ENCODE measurements around the gene ATP2A3.
A peak's percentile ranks its signal among the peaks of the same experiment; 100 is the strongest.

The ATP2A3 gene

GRCh38 chr17:3937359-3937758, 26.9 kb downstream of the ATP2A3 start:
- no peak overlapping the region for H3K27ac ChIP-seq (replicated peaks)
- H3K4me3 ChIP-seq (replicated peaks; ENCODE audit: insufficient read depth, low read length): no peak overlapping the region
- no peak for DNase-seq (ENCODE audit: low read depth in 1 of 2, low spot score in 1 of 2)
- TF ChIP-seq CTCF (IDR thresholded peaks at IDR 0.05; ENCODE audit: insufficient read depth, low read length) (no peak), REST (IDR thresholded peaks at IDR 0.05; ENCODE audit: insufficient replicate concordance, low read depth) (no peak)
- no peaks in the 10 kb centered on the region for H3K27me3 ChIP-seq (ENCODE audit: insufficient read depth, poor library complexity, severe bottlenecking)

- no peak overlapping the region for H3K27ac ChIP-seq (replicated peaks)
- TF ChIP-seq SPI1 (IDR thresholded peaks at IDR 0.05; ENCODE audit: borderline replicate concordance, low read depth) (no peak), GABPA (IDR thresholded peaks at IDR 0.05; ENCODE audit: low read depth) (no peak), REST (IDR thresholded peaks at IDR 0.05; ENCODE audit: insufficient replicate concordance, low read depth) (no peak)
- no peak for DNase-seq (ENCODE audit: low read depth in 1 of 2, low spot score in 1 of 2)
- no peaks in the 10 kb centered on the region for H3K27me3 ChIP-seq (ENCODE audit: insufficient read depth, poor library complexity, severe bottlenecking)
- no peak overlapping the region for H3K4me3 ChIP-seq (replicated peaks; ENCODE audit: insufficient read depth, low read length)
Measured at GRCh38 chr17:3935825-3936355, 28.3 kb downstream of the ATP2A3 start.

DNA sequence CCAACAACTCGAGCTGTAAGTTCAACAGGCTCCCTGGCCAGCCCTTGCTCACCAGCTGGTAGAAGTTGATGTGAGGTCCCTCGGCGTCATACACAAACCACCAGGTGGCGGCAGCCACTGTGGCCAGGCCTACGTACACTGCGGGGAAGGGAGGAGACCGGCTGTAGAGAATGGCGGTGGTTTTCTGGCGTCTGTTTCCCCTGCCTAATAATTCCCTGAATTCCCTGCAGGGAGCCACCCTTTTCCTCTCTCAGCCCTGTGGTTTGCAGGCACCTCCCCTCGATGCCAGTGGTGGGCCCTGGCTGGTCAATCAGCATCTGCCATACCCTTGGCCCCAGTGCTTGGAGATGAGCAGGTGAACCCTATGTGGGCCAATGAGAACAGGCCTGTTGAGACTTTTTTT, 29.1 kb downstream of the ATP2A3 start:
- TF ChIP-seq SPI1 (IDR thresholded peaks at IDR 0.05; ENCODE audit: borderline replicate concordance, low read depth) (no peak), CTCF (IDR thresholded peaks at IDR 0.05; ENCODE audit: insufficient read depth, low read length) (peak; percentile 8)
- no peak overlapping the region for H3K4me3 ChIP-seq (replicated peaks; ENCODE audit: insufficient read depth, low read length)
- no peaks in the 10 kb centered on the region for H3K27me3 ChIP-seq (ENCODE audit: insufficient read depth, poor library complexity, severe bottlenecking)
- H3K27ac ChIP-seq (replicated peaks): no peak overlapping the region
- DNase-seq (ENCODE audit: low read depth in 1 of 2, low spot score in 1 of 2): peak in 1 of 2 experiments; percentile 35

- Histone ChIP-seq H3K27ac (replicated peaks) (no peak overlapping the region), H3K4me3 (replicated peaks; ENCODE audit: insufficient read depth, low read length) (no peak overlapping the region), H3K27me3 (ENCODE audit: insufficient read depth, poor library complexity, severe bottlenecking) (no peaks in the 10 kb centered on the region)
- TF ChIP-seq POLR2AphosphoS5 (IDR thresholded peaks at IDR 0.05; ENCODE audit: low read depth): no peak
- TF ChIP-seq REST (IDR thresholded peaks at IDR 0.05; ENCODE audit: insufficient replicate concordance, low read depth): no peak
- TF ChIP-seq SPI1 (IDR thresholded peaks at IDR 0.05; ENCODE audit: borderline replicate concordance, low read depth): no peak
- TF ChIP-seq CTCF (IDR thresholded peaks at IDR 0.05; ENCODE audit: insufficient read depth, low read length): no peak
- no peak for TF ChIP-seq GABPA (IDR thresholded peaks at IDR 0.05; ENCODE audit: low read depth)
- no peak for DNase-seq (ENCODE audit: low read depth in 1 of 2, low spot score in 1 of 2)
Measured at GRCh38 chr17:3929764-3930163, 34.5 kb downstream of the ATP2A3 start.

All from HL-60 (cell line).